ENCODE measurements around the gene STARD3. TPM values are rescaled to one million over a fixed set of nuclear protein-coding genes. Genes with fewer than 3 reads are reported as not detected.

The STARD3 gene
- total and polyA plus RNA-seq, 12 donors = 38.6 to 220 (median 93.6) TPM

DNA sequence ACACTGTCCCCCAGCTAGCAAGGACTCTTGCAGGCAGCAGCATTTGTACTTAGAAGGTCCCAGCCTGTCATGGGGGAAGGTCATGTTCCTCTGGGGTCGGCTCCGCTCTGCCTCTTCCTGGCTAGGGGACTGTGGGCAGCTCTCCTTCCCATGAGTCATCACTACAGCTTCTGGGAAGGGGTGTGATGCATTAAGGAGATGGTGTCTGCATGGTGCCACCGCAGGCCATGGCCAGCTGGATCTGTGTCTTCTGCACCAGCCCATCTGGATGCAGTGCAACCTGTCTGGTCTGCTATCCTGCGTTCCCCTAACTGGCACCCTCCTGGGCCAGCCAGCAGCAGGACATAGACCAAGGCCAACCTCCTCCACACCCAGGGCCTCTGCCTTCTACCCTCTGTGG is 6.3 kb downstream of the STARD3 start:
- TF ChIP-seq, protein P1, sequence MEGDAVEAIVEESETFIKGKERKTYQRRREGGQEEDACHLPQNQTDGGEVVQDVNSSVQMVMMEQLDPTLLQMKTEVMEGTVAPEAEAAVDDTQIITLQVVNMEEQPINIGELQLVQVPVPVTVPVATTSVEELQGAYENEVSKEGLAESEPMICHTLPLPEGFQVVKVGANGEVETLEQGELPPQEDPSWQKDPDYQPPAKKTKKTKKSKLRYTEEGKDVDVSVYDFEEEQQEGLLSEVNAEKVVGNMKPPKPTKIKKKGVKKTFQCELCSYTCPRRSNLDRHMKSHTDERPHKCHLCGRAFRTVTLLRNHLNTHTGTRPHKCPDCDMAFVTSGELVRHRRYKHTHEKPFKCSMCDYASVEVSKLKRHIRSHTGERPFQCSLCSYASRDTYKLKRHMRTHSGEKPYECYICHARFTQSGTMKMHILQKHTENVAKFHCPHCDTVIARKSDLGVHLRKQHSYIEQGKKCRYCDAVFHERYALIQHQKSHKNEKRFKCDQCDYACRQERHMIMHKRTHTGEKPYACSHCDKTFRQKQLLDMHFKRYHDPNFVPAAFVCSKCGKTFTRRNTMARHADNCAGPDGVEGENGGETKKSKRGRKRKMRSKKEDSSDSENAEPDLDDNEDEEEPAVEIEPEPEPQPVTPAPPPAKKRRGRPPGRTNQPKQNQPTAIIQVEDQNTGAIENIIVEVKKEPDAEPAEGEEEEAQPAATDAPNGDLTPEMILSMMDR (IDR thresholded peaks at IDR 0.05) = no peak
- no peak for TF ChIP-seq POLR2A (IDR thresholded peaks at IDR 0.05)
- no peak overlapping the region for H3K4me3 ChIP-seq
- DNase-seq = peak in 3 of 7 donors; percentile 56 to 57 (median 56)
- no peaks in the 10 kb centered on the region for H3K36me3 ChIP-seq (replicated peaks in 1 of 2)
- no peaks in the 10 kb centered on the region for H3K9me3 ChIP-seq (replicated peaks in 1 of 3)
- H3K27ac ChIP-seq = peak overlapping the region in 2 of 5 donors; percentile 24 to 66
- no peaks in the 10 kb centered on the region for H3K27me3 ChIP-seq
- peaks cover 48 to 60% of the 10 kb centered on the region in 2 donors for H3K4me1 ChIP-seq (replicated peaks in 1 of 2)
- WGBS, 4 donors = 39 to 70% (median 56%) methylated on average over 2 to 4 of the region's 4 CpGs
- intact Hi-C loops (cut with DNase I) = no loop called here

DNA sequence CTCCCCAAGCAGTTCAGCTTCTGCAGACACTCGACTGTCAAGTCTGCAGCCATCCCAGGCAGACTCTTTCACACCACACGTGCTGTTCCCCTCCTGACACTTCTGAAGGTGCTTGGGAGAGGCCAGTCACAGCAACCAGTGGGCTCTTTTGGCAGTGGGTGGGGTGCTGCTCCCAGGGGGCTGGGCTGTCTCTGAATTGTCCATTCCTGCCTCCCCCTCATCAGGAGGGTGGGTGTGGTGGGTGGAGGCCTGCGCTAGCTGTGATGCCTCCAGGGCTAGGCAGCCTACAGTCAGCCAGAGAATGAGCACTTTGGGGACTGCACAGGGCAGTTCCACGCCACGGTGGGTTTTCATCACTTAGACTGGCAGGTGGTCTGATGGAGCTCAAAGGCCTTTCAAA is 10.3 kb downstream of the STARD3 start:
- DNase-seq = no peak
- 76 to 83% (median 81%) methylated on average over 2 to 5 of the region's 5 CpGs for WGBS, 4 donors
- intact Hi-C loops (cut with DNase I) = no loop called here
- Histone ChIP-seq H3K4me1 (replicated peaks in 1 of 2) (peaks cover 10 to 31% of the 10 kb centered on the region in 2 donors), H3K9me3 (replicated peaks in 1 of 3) (no peaks in the 10 kb centered on the region), H3K36me3 (replicated peaks in 1 of 2) (no peaks in the 10 kb centered on the region), H3K27me3 (no peaks in the 10 kb centered on the region), H3K4me3 (no peak overlapping the region), H3K27ac (no peak overlapping the region)
- TF ChIP-seq, protein P1 (IDR thresholded peaks at IDR 0.05) = no peak
- no peak for TF ChIP-seq POLR2A (IDR thresholded peaks at IDR 0.05)

DNA sequence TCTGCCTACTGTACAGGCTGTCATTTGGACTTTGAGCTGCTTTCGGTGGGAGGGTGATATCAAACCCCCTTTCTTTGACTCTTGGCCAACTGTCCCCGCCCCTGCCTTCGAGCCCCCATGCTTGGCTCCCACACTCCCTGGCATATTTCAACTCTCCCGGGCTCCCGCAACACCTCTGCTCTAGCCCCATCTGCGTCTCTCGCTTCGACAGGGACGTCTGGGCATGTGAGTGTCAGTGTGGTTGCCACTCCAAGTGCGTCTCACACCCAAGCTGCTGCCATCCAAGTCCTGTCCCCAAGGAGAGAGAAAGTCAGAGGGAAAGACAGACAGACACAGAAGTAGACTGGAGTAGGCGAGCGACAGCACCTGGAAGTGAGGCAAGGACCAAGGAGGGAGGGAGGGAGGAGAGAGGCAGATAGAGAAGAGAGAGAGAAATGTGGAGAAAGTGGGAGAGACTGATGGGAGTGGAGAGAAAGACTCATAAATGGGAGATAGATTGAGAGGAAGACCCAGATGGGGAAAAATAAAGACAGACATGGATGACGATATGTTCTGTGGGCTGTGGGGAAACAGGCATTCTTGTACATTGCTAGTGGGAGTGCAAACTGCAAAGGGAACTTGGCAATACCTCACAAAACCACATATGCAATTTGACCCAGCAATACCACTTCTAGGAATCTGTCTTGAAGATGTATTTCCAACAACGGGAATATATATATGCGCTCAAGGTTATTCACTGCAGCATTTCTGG is 11.8 kb downstream of the STARD3 start:
- Histone ChIP-seq H3K27me3 (no peaks in the 10 kb centered on the region), H3K4me1 (replicated peaks in 1 of 2) (peaks cover 0 to 29% of the 10 kb centered on the region in 2 donors), H3K4me3 (no peak overlapping the region), H3K27ac (no peak overlapping the region), H3K36me3 (replicated peaks in 1 of 2) (no peaks in the 10 kb centered on the region), H3K9me3 (replicated peaks in 1 of 3) (no peaks in the 10 kb centered on the region)
- intact Hi-C loops (cut with DNase I) = no loop called here
- no peak for TF ChIP-seq POLR2A (IDR thresholded peaks at IDR 0.05)
- TF ChIP-seq, protein P1 (IDR thresholded peaks at IDR 0.05) = no peak
- DNase-seq = no peak
- WGBS, 4 donors = 83 to 90% (median 87%) methylated on average over 14 to 15 of the region's 15 CpGs

DNA sequence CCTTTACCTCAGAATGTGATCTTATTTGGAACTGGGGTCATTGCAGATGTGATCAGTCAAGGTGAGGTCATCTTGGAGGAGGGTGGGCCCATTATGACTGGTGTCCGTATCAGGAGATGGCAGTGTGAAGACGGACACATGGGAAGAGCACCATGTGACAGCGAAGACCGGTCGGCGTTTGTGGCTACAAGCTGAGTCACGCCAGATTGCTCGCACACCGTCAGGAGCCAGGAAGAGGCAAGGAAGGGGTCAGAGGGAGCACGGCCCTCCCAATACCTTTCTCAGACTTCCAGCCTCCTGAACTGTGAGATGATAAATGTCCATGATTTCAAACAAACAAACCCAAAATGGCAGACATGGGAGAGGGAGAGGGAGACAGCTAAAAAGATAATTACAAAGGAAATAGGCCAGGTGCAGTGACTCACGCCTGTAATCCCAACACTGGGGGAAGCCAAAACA is 13.2 kb downstream of the STARD3 start:
- 82 to 94% (median 85%) methylated on average over 7 to 11 of the region's 11 CpGs for WGBS, 4 donors
- DNase-seq = no peak
- intact Hi-C loops (cut with DNase I) = no loop called here
- Histone ChIP-seq H3K27me3 (no peaks in the 10 kb centered on the region), H3K4me3 (no peak overlapping the region), H3K4me1 (replicated peaks in 1 of 2) (peaks cover 0 to 30% of the 10 kb centered on the region in 2 donors), H3K27ac (peak overlapping the region in 1 of 5 donors; percentile 21), H3K9me3 (replicated peaks in 1 of 3) (no peaks in the 10 kb centered on the region), H3K36me3 (replicated peaks in 1 of 2) (no peaks in the 10 kb centered on the region)
- no peak for TF ChIP-seq POLR2A (IDR thresholded peaks at IDR 0.05)
- TF ChIP-seq, protein P1 (IDR thresholded peaks at IDR 0.05) = no peak
